Lower lobe of right lung (tissue), 2 donors: ENCODE data around the gene UNK. TPM values are rescaled to one million over a fixed set of nuclear protein-coding genes. Genes with fewer than 3 reads are reported as not detected.
A peak's percentile ranks its signal among the peaks of the same experiment; 100 is the strongest.

Experiments used
- ATAC-seq, 2 donors: fragments of 200-7000 bp; cut with Tn5 transposase; one replicate each; pipeline ENCODE4 v1.9.1; 2020 to 2022; ENCODE audit warnings: mild to moderate bottlenecking in 2 of 2, moderate library complexity in 2 of 2
- DNase-seq: peaks from one replicate; pipeline ENCODE4 v3.0.0-alpha.2; 2020
- H3K27ac ChIP-seq: fragments of 200-600 bp; one replicate; pipeline ENCODE4 v1.8.0; 2022
- H3K27me3 ChIP-seq: fragments of 200-600 bp; one replicate; pipeline ENCODE4 v1.8.0; 2022; ENCODE audit warnings: low read depth
- H3K36me3 ChIP-seq: fragments of 200-600 bp; one replicate; pipeline ENCODE4 v1.8.0; 2022; ENCODE audit warnings: mild to moderate bottlenecking
- H3K4me1 ChIP-seq: fragments of 200-600 bp; one replicate; pipeline ENCODE4 v1.8.0; 2022
- H3K4me3 ChIP-seq: fragments of 200-600 bp; one replicate; pipeline ENCODE4 v1.8.0; 2022; ENCODE audit warnings: mild to moderate bottlenecking
- H3K9me3 ChIP-seq: fragments of 200-600 bp; one replicate; pipeline ENCODE4 v1.8.0; 2022
- intact Hi-C: fragments of 100-400 bp; cut with DNase I; formaldehyde crosslinking; loops from one replicate; pipeline ENCODE4 v1.11.0; 2022
- total RNA-seq: library from RNA; stranded (reverse); fragmentation: NEBNext Ultra II Directional; extraction: Animal tissue kit (Norgen Biotek cat#: 25700); gene quantifications from one replicate; pipeline ENCODE4 v1.2.1, GENCODE V29; 2021
- TF ChIP-seq, protein P1 (sequence below): fragments of 200-600 bp; IDR thresholded peaks from one replicate; pipeline ENCODE4 v1.8.0; 2022; ENCODE audit warnings: antibody characterized with exemption, mild to moderate bottlenecking
- donor health status: DM: no; HTN: yes; CAD: no; lungs with severe emphysema.

The UNK gene
- total RNA-seq, 1 donor from 2014 or later: 31.1 TPM

- Histone ChIP-seq H3K27me3 (no peaks in the 10 kb centered on the region), H3K4me1 (peaks cover 33% of the 10 kb centered on the region), H3K27ac (no peak overlapping the region), H3K4me3 (no peak overlapping the region), H3K9me3 (no peaks in the 10 kb centered on the region), H3K36me3 (peaks cover 39% of the 10 kb centered on the region)
- intact Hi-C loops: no loop called here
- TF ChIP-seq, protein P1, sequence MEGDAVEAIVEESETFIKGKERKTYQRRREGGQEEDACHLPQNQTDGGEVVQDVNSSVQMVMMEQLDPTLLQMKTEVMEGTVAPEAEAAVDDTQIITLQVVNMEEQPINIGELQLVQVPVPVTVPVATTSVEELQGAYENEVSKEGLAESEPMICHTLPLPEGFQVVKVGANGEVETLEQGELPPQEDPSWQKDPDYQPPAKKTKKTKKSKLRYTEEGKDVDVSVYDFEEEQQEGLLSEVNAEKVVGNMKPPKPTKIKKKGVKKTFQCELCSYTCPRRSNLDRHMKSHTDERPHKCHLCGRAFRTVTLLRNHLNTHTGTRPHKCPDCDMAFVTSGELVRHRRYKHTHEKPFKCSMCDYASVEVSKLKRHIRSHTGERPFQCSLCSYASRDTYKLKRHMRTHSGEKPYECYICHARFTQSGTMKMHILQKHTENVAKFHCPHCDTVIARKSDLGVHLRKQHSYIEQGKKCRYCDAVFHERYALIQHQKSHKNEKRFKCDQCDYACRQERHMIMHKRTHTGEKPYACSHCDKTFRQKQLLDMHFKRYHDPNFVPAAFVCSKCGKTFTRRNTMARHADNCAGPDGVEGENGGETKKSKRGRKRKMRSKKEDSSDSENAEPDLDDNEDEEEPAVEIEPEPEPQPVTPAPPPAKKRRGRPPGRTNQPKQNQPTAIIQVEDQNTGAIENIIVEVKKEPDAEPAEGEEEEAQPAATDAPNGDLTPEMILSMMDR: no peak
- ATAC-seq (no peak), DNase-seq (no peak)
Measured at GRCh38 chr17:75751676-75752404, 32.8 kb upstream of the UNK start.

DNA sequence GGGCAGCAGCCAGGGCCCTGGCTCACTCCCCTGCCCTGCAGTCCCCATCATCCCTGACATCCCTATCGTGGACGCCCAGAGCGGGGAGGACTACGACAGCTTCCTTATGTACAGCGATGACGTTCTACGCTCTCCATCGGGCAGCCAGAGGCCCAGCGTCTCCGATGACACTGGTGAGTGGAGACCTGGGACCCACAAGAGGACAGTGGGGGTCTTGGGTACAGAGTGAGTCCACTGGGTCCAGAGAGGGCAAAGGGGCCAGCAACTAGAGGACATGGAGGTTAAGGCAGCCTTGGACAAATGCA lies 32.2 kb upstream of the UNK start:
- Histone ChIP-seq H3K4me1 (peaks cover 32% of the 10 kb centered on the region), H3K9me3 (no peaks in the 10 kb centered on the region), H3K4me3 (no peak overlapping the region), H3K36me3 (peaks cover 45% of the 10 kb centered on the region), H3K27ac (no peak overlapping the region), H3K27me3 (no peaks in the 10 kb centered on the region)
- TF ChIP-seq, protein P1: no peak
- intact Hi-C loops: no loop called here
- DNase-seq (no peak), ATAC-seq (no peak)

DNA sequence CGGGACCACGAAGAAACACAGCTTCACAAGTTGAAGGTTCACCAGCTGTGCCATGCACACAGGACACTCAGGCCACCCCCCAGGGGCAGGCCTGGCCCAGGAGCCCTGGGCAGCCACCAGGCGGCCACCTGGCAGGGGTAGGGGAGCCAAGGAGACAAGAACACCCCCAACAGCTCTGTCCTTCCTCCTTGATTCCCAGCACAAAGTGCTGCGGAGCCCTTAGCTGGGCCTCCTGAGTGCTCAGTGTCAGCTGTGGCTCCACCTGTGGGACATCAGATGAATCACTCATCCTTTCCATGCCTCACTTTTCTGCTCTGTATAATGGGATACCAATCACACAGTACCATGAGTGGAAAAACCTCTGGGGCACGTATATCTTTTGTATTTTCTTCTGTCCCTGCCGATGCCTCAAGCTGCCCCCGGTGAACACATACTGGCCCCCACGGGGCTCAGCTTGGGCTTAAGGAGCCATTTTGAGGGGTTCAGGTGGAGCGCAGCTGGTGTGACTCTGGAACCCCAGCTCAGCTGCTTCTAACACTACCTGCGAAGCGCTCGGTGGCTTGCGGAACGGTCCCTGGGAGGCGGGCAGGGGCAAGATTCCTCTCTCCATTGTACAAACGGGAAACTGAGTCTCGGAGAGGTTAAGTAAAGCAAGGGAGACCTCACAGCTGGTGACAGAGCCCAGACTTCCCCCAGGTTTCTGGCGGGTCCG lies 31.6 kb upstream of the UNK start:
- DNase-seq (no peak), ATAC-seq (no peak)
- Histone ChIP-seq H3K4me1 (peaks cover 26% of the 10 kb centered on the region), H3K27ac (peak overlapping the region; percentile 58), H3K9me3 (no peaks in the 10 kb centered on the region), H3K27me3 (no peaks in the 10 kb centered on the region), H3K36me3 (peaks cover 51% of the 10 kb centered on the region), H3K4me3 (peak overlapping the region; percentile 57)
- intact Hi-C loops: no loop called here
- TF ChIP-seq, protein P1: no peak

- peak; percentile 78 for DNase-seq
- H3K27ac ChIP-seq: peak overlapping the region; percentile 58
- TF ChIP-seq, protein P1: peak; percentile 70
- H3K4me1 ChIP-seq: peaks cover 24% of the 10 kb centered on the region
- intact Hi-C loops: no loop called here
- H3K9me3 ChIP-seq: no peaks in the 10 kb centered on the region
- peak; percentile 75 to 82 for ATAC-seq
- peak overlapping the region; percentile 57 for H3K4me3 ChIP-seq
- peaks cover 57% of the 10 kb centered on the region for H3K36me3 ChIP-seq
- H3K27me3 ChIP-seq: no peaks in the 10 kb centered on the region
Measured at GRCh38 chr17:75753514-75754377, 30.9 kb upstream of the UNK start.

DNA sequence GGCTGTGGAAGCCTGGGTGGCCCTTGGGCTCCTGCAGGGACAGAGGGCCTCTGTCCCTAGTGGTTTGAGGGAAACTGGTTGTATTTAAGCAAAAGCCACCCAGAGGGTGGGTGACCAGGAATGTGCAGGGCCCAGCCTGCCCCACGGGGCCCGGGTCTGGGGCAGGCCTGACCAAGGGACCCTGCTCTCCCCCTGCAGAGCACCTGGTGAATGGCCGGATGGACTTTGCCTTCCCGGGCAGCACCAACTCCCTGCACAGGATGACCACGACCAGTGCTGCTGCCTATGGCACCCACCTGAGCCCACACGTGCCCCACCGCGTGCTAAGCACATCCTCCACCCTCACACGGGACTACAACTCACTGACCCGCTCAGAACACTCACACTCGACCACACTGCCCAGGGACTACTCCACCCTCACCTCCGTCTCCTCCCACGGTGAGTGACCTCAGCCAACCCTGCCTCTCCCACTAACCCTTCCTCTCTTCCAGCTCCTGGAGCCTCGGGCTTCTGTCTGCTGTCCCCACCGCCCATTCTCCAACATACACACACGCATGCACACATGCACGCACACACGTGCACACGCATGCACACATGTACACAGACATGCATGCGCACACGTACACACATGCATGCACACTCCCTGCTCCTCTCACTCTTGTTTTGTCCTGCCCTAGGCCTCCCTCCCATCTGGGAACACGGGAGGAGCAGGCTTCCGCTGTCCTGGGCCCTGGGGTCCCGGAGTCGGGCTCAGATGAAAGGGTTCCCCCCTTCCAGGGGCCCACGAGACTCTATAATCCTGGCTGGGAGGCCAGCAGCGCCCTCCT lies 30.0 kb upstream of the UNK start:
- intact Hi-C loops: no loop called here
- no peak for ATAC-seq
- H3K4me3 ChIP-seq: peak overlapping the region; percentile 57
- no peak for DNase-seq
- H3K27me3 ChIP-seq: no peaks in the 10 kb centered on the region
- H3K4me1 ChIP-seq: peaks cover 20% of the 10 kb centered on the region
- no peaks in the 10 kb centered on the region for H3K9me3 ChIP-seq
- TF ChIP-seq, protein P1: no peak
- peaks cover 52% of the 10 kb centered on the region for H3K36me3 ChIP-seq
- no peak overlapping the region for H3K27ac ChIP-seq
